Midbrain (tissue), 1 donor: ENCODE results near the gene LRP8.

ENCODE experiments used
- DNase-seq: peaks from one replicate; lab custom pipeline; 2025; lab: John Stamatoyannopoulos, UW

The LRP8 gene

DNA sequence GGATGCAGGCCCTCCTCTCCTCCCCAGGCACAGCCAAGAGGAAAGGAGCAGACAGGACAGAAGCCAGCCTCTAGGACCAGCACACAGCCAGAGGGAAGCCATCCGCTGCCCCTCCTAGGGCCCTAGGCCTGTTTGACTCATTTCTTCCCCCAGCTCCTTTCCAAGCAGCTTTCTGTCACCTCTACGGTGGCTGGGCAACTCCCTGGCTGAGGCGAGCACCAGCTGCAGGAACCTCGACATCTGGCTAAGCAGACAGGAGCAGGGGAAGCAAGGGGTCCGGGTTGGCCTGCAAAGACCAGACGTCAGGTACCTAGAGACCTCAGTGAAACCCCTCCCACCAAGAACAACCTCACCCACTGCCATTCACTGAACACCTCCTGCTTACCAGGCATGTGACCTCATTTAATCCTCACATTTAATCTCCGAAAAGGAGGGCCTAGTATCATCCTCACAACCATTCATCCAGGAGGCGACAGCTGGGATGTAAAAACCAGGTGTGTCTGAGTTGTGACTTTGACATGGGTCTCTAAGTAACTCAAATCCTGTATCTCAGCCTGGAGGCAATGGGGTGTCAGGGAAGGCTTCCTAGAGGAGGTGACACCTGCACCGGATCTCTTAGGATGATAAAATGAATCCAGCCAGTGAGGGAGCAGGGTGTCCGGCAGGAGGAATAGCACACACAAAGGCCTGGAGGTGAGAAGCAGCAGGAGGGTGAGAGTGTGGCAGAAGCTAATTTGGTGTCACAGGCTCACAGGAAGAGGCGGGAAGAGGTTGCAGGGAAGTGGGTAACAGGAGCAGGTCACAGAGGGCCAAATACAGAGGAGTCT lies 5.9 kb downstream of the LRP8 start:
- no peak for DNase-seq

DNA sequence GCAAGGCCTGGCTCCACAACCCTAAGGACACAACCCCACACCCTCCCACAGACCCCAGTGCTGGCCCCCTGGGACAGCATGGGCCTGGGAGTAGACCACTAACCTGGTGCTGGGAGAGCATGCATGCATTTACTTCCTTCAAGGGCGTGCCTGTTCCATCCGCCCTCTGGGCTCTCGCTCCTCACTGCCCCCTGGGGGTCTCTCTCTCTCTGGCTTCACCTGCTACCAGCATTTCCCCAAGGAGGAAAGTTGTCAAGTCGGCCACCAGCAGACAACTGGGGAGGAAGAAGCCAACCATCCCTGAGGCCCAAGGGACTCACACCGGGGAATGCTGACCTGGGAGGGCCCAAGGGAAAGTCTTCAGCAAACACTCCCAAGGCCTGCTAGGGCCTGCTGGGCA lies 6.5 kb downstream of the LRP8 start:
- no peak for DNase-seq

GRCh38 chr1:53320646-53321045 lies 7.2 kb downstream of the LRP8 start:
- DNase-seq, result no peak

DNA sequence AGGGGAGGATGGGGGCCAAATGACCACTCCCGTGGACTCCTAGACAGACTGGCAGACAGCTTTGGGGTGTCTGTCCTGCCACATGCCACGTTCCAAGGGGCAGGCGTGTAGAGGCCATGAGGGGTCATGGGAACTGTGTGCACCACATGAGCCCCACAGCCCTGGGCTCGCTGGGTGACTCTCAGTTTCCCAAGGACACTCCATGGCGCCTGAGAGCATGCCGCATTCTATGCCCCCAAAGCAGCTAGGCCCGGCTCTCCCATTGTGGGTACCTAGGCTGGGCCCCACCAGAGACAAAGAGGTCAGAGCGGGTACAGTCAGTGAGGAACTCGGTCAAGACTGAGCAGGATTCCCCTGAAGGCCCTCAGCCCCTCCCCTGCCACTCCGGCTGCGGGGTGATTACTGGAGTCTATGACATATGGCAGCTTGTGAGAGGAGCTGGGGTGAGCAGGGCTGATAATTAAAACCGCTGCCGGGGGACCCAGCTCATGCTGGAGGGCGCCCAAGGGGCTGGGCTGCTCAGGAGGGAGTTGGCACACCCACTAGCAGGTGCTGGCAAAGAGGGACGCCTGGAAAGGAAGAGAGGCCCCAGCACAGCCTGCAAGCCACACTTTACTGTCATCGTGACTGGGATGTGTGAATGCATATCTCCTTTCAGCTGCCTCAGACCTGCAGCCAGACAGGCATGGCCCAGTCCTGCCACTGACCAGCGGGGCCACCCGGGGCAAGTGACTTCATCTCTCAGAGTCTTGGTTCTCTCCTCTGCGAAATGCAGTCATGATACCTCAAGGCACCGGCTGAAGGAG lies 8.4 kb downstream of the LRP8 start:
- DNase-seq, result no peak

- no peak for DNase-seq
Measured at GRCh38 chr1:53317646-53318539, 10.0 kb downstream of the LRP8 start.

DNA sequence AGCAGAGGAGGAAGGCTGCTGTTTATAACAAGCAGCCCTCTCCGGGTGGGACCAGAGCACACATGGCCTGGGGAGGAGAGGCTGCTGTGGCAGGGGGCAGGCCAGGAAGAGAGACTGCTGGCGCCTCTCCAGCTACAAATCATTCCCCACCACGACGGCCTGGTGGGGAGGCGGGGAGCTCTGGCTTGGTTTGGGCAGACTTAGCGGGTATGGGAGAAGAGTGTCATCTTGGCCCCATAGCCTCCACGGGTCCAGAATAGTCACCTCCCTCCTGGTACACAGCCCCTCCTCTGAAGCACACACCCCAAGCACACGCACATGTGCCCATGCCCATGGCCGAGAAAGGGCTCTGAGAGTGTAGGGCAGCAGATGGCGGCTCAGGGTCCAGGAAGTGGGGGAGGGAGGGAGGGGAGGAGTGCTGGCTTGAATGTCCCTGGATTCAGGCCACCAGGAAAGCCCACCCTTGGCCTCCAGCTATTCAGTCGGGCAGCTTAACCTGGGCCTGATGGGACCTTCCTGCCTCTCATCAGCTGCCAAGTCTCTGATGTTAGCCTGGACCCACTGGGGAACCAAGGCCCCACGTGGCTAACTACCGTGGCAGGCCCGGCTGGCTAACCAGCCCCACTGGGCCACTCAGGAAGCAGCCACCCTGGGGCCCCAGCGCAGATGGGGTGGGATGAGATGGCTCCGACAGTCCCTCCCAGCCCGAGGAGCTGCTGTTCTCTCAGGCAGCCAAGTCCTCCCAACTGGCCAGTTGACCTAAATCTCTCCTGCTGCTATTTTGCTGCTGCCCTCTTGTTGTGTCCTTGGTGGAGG lies 10.9 kb downstream of the LRP8 start:
- DNase-seq, result no peak

DNA sequence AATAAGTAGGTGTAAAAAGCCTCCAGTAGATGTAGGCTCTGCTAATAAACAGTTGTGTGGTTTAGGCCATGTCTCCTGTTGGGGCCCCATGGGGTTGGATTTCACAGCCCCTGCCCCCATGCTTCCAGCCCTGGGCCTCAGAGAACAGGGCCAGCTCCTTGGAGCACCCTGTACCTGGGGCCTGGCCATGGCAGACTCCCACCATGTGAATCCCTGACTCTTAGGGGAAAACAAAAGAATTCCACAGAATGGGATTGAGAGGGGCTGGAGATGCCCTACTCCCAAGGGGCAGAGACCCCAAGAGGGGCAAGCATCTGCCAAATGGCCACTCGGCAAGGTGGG lies 11.5 kb downstream of the LRP8 start:
- DNase-seq, result no peak

- DNase-seq, result no peak
Measured at GRCh38 chr1:53315456-53316423, 12.1 kb downstream of the LRP8 start.

DNA sequence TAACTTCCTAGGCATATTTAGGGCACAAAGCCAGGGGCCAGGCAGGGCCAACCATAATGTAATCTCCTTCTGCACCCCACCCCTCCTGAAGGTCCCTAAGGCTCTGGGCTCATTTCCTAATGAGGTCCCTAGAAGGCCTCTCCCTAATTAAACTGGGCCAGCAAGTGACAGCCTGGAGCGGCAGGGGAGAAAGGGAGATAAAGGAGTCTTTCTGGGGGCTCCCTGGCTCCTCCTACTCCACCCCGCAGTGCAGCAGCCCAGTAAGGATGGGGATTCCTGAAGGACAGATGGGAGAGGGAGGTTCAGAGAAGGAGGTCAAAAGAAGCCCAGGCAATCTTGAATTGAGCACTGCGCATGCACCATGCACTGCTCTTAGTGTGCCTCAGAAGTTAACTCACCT lies 12.8 kb downstream of the LRP8 start:
- no peak for DNase-seq

GRCh38 chr1:53314606-53315005 lies 13.3 kb downstream of the LRP8 start:
- DNase-seq, result no peak

- no peak for DNase-seq
Measured at GRCh38 chr1:53314096-53314495, 13.8 kb downstream of the LRP8 start.

GRCh38 chr1:53313556-53313955 lies 14.3 kb downstream of the LRP8 start:
- no peak for DNase-seq

- DNase-seq, result no peak
Measured at GRCh38 chr1:53311702-53312305, 16.1 kb downstream of the LRP8 start.

- DNase-seq, result no peak
Measured at GRCh38 chr1:53310847-53311681, 16.8 kb downstream of the LRP8 start.

DNA sequence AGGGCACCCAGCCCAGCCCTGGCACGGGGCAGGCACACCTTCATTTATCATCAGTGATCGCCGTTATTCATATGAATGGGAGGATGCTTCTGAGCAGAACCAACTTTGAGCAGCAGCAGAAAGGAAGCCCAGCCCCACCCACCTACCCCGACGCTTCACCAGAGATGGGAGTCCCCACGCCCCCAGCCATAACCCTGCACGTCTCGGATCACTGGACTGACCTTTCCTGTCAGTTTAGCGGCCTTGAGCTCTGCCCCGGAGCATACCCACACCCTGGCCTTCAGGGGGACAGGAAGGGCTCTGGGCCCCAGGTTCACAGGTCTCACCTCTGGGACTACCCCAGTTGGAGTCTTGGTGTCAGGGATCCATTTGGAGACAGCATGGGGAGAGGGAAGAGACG lies 18.1 kb downstream of the LRP8 start:
- no peak for DNase-seq

DNA sequence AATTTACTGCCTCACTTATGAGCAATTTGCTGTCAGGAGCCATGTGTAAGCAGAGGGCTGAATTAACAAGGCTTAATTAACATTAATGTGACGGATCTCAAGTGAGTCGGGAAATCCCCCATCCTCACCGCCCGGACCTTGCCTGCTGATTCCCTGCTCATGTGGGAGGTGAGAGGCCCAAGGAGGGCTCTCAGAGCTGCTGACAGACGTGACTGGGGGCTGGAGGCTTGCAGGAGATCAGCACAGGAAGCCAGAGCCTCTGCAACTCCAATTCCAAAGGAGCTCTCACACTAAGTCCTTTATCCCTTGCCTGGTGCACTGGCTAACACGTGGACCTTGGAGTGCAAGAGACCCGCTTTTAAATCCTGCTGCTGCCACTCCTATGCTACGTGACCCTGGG lies 19.4 kb downstream of the LRP8 start:
- no peak for DNase-seq

GRCh38 chr1:53307037-53307436 lies 20.8 kb downstream of the LRP8 start:
- no peak for DNase-seq

GRCh38 chr1:53306168-53306567 lies 21.7 kb downstream of the LRP8 start:
- no peak for DNase-seq

DNA sequence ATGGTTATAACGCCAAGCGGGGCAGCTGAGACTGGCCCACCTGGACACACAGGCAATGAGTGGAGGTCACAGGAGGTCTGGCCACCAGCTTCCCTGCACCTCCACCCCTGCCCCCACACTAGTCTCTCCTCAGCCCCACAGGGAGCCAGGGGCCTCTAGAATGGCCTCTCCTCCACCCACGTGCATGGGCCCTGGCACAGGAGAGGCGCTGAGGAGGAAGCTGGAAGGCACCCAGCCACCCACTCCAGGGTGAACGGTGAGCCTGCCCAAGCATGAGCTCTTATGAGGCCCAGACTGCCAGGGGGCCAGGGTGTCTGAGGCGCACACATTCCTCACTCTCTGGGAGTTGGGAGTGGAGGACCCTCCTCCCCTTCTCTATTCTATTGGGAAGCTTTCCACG lies 22.2 kb downstream of the LRP8 start:
- no peak for DNase-seq
